ENCODE results near the gene CZIB.

CZIB gene

GRCh38 chr1:53259932-53260331 lies 39.5 kb upstream of the CZIB start:
- no peaks in the 10 kb centered on the region for H3K79me2 ChIP-seq (ENCODE audit: low read length)
- TF ChIP-seq, protein P1, sequence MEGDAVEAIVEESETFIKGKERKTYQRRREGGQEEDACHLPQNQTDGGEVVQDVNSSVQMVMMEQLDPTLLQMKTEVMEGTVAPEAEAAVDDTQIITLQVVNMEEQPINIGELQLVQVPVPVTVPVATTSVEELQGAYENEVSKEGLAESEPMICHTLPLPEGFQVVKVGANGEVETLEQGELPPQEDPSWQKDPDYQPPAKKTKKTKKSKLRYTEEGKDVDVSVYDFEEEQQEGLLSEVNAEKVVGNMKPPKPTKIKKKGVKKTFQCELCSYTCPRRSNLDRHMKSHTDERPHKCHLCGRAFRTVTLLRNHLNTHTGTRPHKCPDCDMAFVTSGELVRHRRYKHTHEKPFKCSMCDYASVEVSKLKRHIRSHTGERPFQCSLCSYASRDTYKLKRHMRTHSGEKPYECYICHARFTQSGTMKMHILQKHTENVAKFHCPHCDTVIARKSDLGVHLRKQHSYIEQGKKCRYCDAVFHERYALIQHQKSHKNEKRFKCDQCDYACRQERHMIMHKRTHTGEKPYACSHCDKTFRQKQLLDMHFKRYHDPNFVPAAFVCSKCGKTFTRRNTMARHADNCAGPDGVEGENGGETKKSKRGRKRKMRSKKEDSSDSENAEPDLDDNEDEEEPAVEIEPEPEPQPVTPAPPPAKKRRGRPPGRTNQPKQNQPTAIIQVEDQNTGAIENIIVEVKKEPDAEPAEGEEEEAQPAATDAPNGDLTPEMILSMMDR (IDR thresholded peaks at IDR 0.05; ENCODE audit: low read depth, low read length), result no peak
- no peak for TF ChIP-seq EZH2phosphoT487 (IDR thresholded peaks at IDR 0.05; ENCODE audit: low read depth)
- H3K27ac ChIP-seq (ENCODE audit: low read length), result peak overlapping the region; percentile 85
- H3K36me3 ChIP-seq (replicated peaks; ENCODE audit: low read depth, low read length), result peaks cover 61% of the 10 kb centered on the region
- peak overlapping the region; percentile 35 for H3K4me2 ChIP-seq (ENCODE audit: low read length)
- H3K9ac ChIP-seq (ENCODE audit: low read length), result peak overlapping the region; percentile 1; the same call in 1 of the 2 replicates
- H3K9me3 ChIP-seq (ENCODE audit: insufficient read depth, low read length), result no peaks in the 10 kb centered on the region
- no peaks in the 10 kb centered on the region for H3K27me3 ChIP-seq (ENCODE audit: low read depth, low read length)
- H3K4me1 ChIP-seq (ENCODE audit: low read length), result peaks cover 22% of the 10 kb centered on the region
- no peaks in the 10 kb centered on the region for H4K20me1 ChIP-seq (ENCODE audit: insufficient read depth, low read length)
- no peak overlapping the region for H2AFZ ChIP-seq (ENCODE audit: low read depth, low read length)
- no peak overlapping the region for H3K4me3 ChIP-seq (ENCODE audit: low read length)

- peaks cover 66% of the 10 kb centered on the region for H3K36me3 ChIP-seq (replicated peaks; ENCODE audit: low read depth, low read length)
- no peaks in the 10 kb centered on the region for H3K9me3 ChIP-seq (ENCODE audit: insufficient read depth, low read length)
- no peak overlapping the region for H3K4me2 ChIP-seq (ENCODE audit: low read length)
- no peaks in the 10 kb centered on the region for H3K27me3 ChIP-seq (ENCODE audit: low read depth, low read length)
- peaks cover 22% of the 10 kb centered on the region for H3K4me1 ChIP-seq (ENCODE audit: low read length)
- H4K20me1 ChIP-seq (ENCODE audit: insufficient read depth, low read length), result no peaks in the 10 kb centered on the region
- no peaks in the 10 kb centered on the region for H3K79me2 ChIP-seq (ENCODE audit: low read length)
- TF ChIP-seq, protein P1 (IDR thresholded peaks at IDR 0.05; ENCODE audit: low read depth, low read length), result no peak
- TF ChIP-seq EZH2phosphoT487 (IDR thresholded peaks at IDR 0.05; ENCODE audit: low read depth), result no peak
- no peak overlapping the region for H2AFZ ChIP-seq (ENCODE audit: low read depth, low read length)
- no peak overlapping the region for H3K4me3 ChIP-seq (ENCODE audit: low read length)
- no peak overlapping the region for H3K9ac ChIP-seq (ENCODE audit: low read length)
- H3K27ac ChIP-seq (ENCODE audit: low read length), result no peak overlapping the region
Observed at GRCh38 chr1:53258216-53258615, 37.8 kb upstream of the CZIB start.

GRCh38 chr1:53257454-53258081 lies 37.1 kb upstream of the CZIB start:
- H3K9ac ChIP-seq (ENCODE audit: low read length), result no peak overlapping the region
- peaks cover 62% of the 10 kb centered on the region for H3K36me3 ChIP-seq (replicated peaks; ENCODE audit: low read depth, low read length)
- H3K79me2 ChIP-seq (ENCODE audit: low read length), result no peaks in the 10 kb centered on the region
- peaks cover 22% of the 10 kb centered on the region for H3K4me1 ChIP-seq (ENCODE audit: low read length)
- TF ChIP-seq EZH2phosphoT487 (IDR thresholded peaks at IDR 0.05; ENCODE audit: low read depth), result no peak
- TF ChIP-seq, protein P1 (IDR thresholded peaks at IDR 0.05; ENCODE audit: low read depth, low read length), result no peak
- H3K4me3 ChIP-seq (ENCODE audit: low read length), result no peak overlapping the region
- H4K20me1 ChIP-seq (ENCODE audit: insufficient read depth, low read length), result no peaks in the 10 kb centered on the region
- H3K27ac ChIP-seq (ENCODE audit: low read length), result no peak overlapping the region
- no peaks in the 10 kb centered on the region for H3K9me3 ChIP-seq (ENCODE audit: insufficient read depth, low read length)
- no peak overlapping the region for H2AFZ ChIP-seq (ENCODE audit: low read depth, low read length)
- no peaks in the 10 kb centered on the region for H3K27me3 ChIP-seq (ENCODE audit: low read depth, low read length)
- no peak overlapping the region for H3K4me2 ChIP-seq (ENCODE audit: low read length)

- TF ChIP-seq, protein P1 (IDR thresholded peaks at IDR 0.05; ENCODE audit: low read depth, low read length), result no peak
- no peak for TF ChIP-seq EZH2phosphoT487 (IDR thresholded peaks at IDR 0.05; ENCODE audit: low read depth)
- H3K4me2 ChIP-seq (ENCODE audit: low read length), result no peak overlapping the region
- H3K9ac ChIP-seq (ENCODE audit: low read length), result no peak overlapping the region
- no peaks in the 10 kb centered on the region for H3K27me3 ChIP-seq (ENCODE audit: low read depth, low read length)
- no peak overlapping the region for H3K27ac ChIP-seq (ENCODE audit: low read length)
- no peaks in the 10 kb centered on the region for H4K20me1 ChIP-seq (ENCODE audit: insufficient read depth, low read length)
- H3K4me3 ChIP-seq (ENCODE audit: low read length), result no peak overlapping the region
- H3K79me2 ChIP-seq (ENCODE audit: low read length), result no peaks in the 10 kb centered on the region
- H3K9me3 ChIP-seq (ENCODE audit: insufficient read depth, low read length), result no peaks in the 10 kb centered on the region
- H3K36me3 ChIP-seq (replicated peaks; ENCODE audit: low read depth, low read length), result peaks cover 55% of the 10 kb centered on the region
- H3K4me1 ChIP-seq (ENCODE audit: low read length), result peaks cover 22% of the 10 kb centered on the region
- no peak overlapping the region for H2AFZ ChIP-seq (ENCODE audit: low read depth, low read length)
Observed at GRCh38 chr1:53256511-53257453, 36.3 kb upstream of the CZIB start.
